Thymus (tissue), 11 donors: ENCODE measurements around the gene RPE. TPM values are rescaled to one million over a fixed set of nuclear protein-coding genes. Genes with fewer than 3 reads are reported as not detected.

ENCODE experiments used
- DNase-seq, 9 donors: peaks; one replicate each; pipeline ENCODE4 v3.0.0-alpha.2; 2013; ENCODE audit warnings: low spot score in 9 of 9, low read depth in 6 of 9, missing footprints in 1 of 9
- H3K27ac ChIP-seq, 2 donors: one replicate each; pipeline ENCODE4 v1.5.1; 2013; ENCODE audit warnings: control low read depth in 1 of 2, low read depth in 1 of 2, low read length in 1 of 2, mild to moderate bottlenecking in 1 of 2, moderate library complexity in 1 of 2
- H3K27me3 ChIP-seq, 2 donors: one replicate each; pipeline ENCODE4 v1.5.1; 2013; ENCODE audit warnings: low read length in 1 of 2; ENCODE audit not compliant: control insufficient read depth in 2 of 2, insufficient read depth in 1 of 2
- H3K36me3 ChIP-seq, 2 donors: one replicate each; pipeline ENCODE4 v1.5.1; 2013; ENCODE audit warnings: low read length in 1 of 2, mild to moderate bottlenecking in 1 of 2, moderate library complexity in 1 of 2; ENCODE audit not compliant: control insufficient read depth in 2 of 2, insufficient read depth in 2 of 2
- H3K4me1 ChIP-seq, 2 donors: one replicate each; pipeline ENCODE4 v1.5.1; 2013; ENCODE audit warnings: low read length in 2 of 2; ENCODE audit not compliant: control insufficient read depth in 2 of 2, insufficient read depth in 2 of 2
- H3K4me3 ChIP-seq, 2 donors: one replicate each; pipeline ENCODE4 v1.5.1; 2013; ENCODE audit warnings: low read length in 2 of 2, control low read depth in 1 of 2, mild to moderate bottlenecking in 1 of 2
- H3K9me3 ChIP-seq, 2 donors: one replicate each; pipeline ENCODE4 v1.5.1; 2013; ENCODE audit warnings: low read length in 1 of 2, mild to moderate bottlenecking in 1 of 2; ENCODE audit not compliant: control insufficient read depth in 2 of 2, insufficient read depth in 1 of 2
- WGBS: extraction: QIAGEN DNeasy Blood & Tissue Kit; methylation state at CpG from one replicate; pipeline ENCODE4 v1.1.7; 2013; 5-methylcytosine and 5-hydroxymethylcytosine counted together
- polyA plus RNA-seq: library from polyadenylated mRNA; stranded (reverse); fragments of 200-250 nt; gene quantifications from one replicate; pipeline ENCODE4 v1.2.3, GENCODE V29; 2013
- total RNA-seq: library from RNA; stranded (reverse); fragments of 120-200 nt; gene quantifications from one replicate; pipeline ENCODE4 v1.2.4, GENCODE V29; 2013
- donor health status: healthy.

Gene RPE
- total and polyA plus RNA-seq, 2 donors: 22.2 to 40.0 TPM

DNA sequence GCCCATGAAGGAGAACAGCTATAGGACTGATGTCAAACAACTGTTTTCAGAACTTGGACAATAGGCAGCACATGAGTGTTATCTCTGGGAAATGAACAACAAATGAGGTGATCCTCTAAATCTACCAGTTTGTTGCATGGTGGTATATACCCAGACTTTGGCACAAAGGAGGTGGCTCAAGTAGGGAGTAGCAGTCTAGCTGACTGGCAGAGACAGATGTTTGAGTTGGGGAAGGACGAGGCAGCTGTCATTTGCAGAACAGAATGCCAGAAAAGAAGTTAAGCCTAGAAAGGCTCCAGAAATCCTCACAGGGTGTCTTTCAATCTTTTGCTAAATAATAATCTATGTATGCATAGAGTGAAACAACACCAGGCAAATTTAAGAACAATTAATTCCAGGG is 47.4 kb downstream of the RPE start:
- H3K27me3 ChIP-seq: no peaks in the 10 kb centered on the region
- peaks cover 7 to 22% of the 10 kb centered on the region in 2 donors for H3K36me3 ChIP-seq
- no peak overlapping the region for H3K4me3 ChIP-seq
- no peak for DNase-seq
- H3K27ac ChIP-seq: no peak overlapping the region
- no peaks in the 10 kb centered on the region for H3K4me1 ChIP-seq
- peaks cover 0 to 5% of the 10 kb centered on the region in 2 donors for H3K9me3 ChIP-seq
- WGBS: 98% methylated on average over 1 of the region's 1 CpG

DNA sequence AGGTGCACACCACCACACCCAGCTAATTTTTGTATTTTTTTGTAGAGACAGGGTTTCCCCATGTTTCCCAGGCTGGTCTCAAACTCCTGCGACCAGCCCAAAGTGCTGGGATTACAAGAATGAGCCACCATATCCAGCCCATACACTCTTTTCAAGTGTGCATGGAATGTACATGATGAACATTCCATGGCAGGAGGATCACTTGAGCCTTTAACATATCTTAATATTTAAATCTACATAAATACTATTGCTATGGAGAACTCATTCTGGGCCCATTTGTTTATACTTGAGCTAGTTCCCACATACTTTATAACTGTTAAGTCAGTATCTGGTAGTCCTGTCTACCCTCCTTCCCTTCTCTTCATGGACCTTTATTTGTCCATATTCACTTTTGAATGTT is 48.4 kb downstream of the RPE start:
- peaks cover 9 to 22% of the 10 kb centered on the region in 2 donors for H3K36me3 ChIP-seq
- no peaks in the 10 kb centered on the region for H3K27me3 ChIP-seq
- H3K4me1 ChIP-seq: no peaks in the 10 kb centered on the region
- WGBS: 98% methylated on average over 1 of the region's 1 CpG
- DNase-seq: no peak
- no peak overlapping the region for H3K27ac ChIP-seq
- H3K9me3 ChIP-seq: peaks cover 1 to 7% of the 10 kb centered on the region in 2 donors
- no peak overlapping the region for H3K4me3 ChIP-seq

DNA sequence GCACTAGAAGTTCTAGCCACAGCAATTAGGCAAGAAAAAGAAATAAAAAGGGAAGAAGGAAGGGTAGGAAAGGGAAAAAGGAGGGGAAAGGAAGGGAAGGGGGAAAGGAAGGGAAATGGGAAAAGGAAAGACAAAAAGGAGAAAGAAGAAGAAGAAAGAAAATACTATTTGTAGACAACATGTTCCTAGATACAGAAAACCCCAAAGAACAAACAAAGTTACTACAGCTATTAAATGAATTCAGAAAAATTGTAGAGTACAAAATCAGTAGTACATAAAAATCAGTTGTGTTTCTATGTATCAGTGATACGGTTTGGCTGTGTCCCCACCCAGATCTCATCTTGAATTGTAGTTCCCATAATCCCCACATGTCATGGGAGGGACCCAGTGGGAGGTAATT is 52.3 kb downstream of the RPE start:
- Histone ChIP-seq H3K9me3 (peaks cover 1 to 15% of the 10 kb centered on the region in 2 donors), H3K27ac (no peak overlapping the region), H3K4me1 (no peaks in the 10 kb centered on the region), H3K4me3 (no peak overlapping the region), H3K36me3 (peaks cover 4 to 24% of the 10 kb centered on the region in 2 donors), H3K27me3 (no peaks in the 10 kb centered on the region)
- WGBS: 100% methylated on average over 1 of the region's 1 CpG
- no peak for DNase-seq

DNA sequence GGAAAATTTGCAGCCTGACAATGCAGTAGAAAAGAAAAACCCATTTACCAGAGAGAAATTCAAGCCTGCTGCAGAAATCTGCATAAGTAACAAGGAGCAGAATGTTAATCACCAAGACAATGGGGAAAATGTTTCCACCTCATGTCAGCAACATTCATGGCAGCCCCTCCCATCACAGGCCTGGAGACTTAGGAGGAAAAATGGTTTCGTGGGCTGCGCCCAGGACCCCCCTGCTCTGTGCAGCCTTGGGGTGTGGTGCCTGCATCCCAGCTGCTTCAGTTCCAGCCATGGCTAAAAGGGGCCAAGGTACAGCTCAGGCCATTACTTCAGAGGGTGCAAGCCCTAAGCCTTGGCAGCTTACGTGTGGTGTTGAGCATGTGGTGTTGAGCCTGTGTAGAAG is 53.4 kb downstream of the RPE start:
- no peak overlapping the region for H3K27ac ChIP-seq
- WGBS: 98% methylated on average over 3 of the region's 3 CpGs
- DNase-seq: no peak
- H3K4me1 ChIP-seq: no peaks in the 10 kb centered on the region
- peaks cover 1 to 15% of the 10 kb centered on the region in 2 donors for H3K9me3 ChIP-seq
- H3K4me3 ChIP-seq: no peak overlapping the region
- H3K27me3 ChIP-seq: no peaks in the 10 kb centered on the region
- H3K36me3 ChIP-seq: peaks cover 4 to 24% of the 10 kb centered on the region in 2 donors

DNA sequence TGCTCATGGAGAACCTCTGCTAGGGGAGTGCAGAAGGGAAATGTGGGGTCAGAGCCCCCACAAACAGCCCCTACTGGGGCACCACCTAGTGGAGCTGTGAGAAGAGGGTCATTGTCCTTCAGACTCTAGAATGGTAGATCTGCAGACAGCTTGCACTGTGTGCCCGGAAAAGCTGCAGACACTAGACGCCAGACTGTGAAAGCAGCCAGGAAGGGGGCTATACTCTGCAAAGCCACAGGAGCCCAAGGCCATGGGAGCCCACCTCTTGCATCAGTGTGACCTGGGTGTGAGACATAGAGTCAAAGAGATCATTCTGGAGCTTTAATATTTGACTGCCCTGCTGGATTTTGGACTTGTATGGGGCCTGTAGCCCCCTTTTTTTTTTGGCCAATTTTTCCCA is 60.9 kb downstream of the RPE start:
- Histone ChIP-seq H3K4me3 (no peak overlapping the region), H3K4me1 (no peaks in the 10 kb centered on the region), H3K9me3 (peaks cover 0 to 7% of the 10 kb centered on the region in 2 donors), H3K27ac (no peak overlapping the region), H3K36me3 (peaks cover 6 to 18% of the 10 kb centered on the region in 2 donors), H3K27me3 (no peaks in the 10 kb centered on the region)
- no peak for DNase-seq
- 96% methylated on average over 2 of the region's 2 CpGs for WGBS

Other genes starting within 250 kb of the RPE start
- gene UNC80, start 230.8 kb upstream of the RPE start, total RNA-seq: 0.38 TPM
- gene UNC80, start 230.8 kb upstream of the RPE start, polyA plus RNA-seq: 0.62 TPM
- 30.9 TPM for gene KANSL1L, start 168.8 kb downstream of the RPE start, total RNA-seq
- gene KANSL1L, start 168.8 kb downstream of the RPE start, polyA plus RNA-seq: 13.8 TPM
- 0.99 TPM for gene ACADL, start 222.8 kb downstream of the RPE start, total RNA-seq
- 17.8 TPM for gene ACADL, start 222.8 kb downstream of the RPE start, polyA plus RNA-seq